ENCODE measurements around the gene LENG8. TPM values are rescaled to one million over a fixed set of nuclear protein-coding genes. Genes with fewer than 3 reads are reported as not detected.

LENG8 gene
- total and polyA plus RNA-seq, 4 donors, result 6.9 to 46.7 (median 18.7) TPM

GRCh38 chr19:54400913-54401312 lies 48.1 kb upstream of the LENG8 start:
- no peak overlapping the region for H3K9ac ChIP-seq (ENCODE audit: low read depth in 1 of 2, low read length in 2 of 2)
- H3K4me1 ChIP-seq (ENCODE audit: control insufficient read depth in 4 of 4, insufficient read depth in 4 of 4, low read length in 3 of 4), result no peaks in the 10 kb centered on the region
- peaks cover 0 to 2% (median 0%) of the 10 kb centered on the region in 4 donors for H3K9me3 ChIP-seq (ENCODE audit: control insufficient read depth in 4 of 4, low read length in 3 of 4)
- no peaks in the 10 kb centered on the region for H3K27me3 ChIP-seq (ENCODE audit: control insufficient read depth in 4 of 4, insufficient read depth in 4 of 4, low read length in 3 of 4)
- no peak for TF ChIP-seq NR2F2 (IDR thresholded peaks at IDR 0.05)
- no peak for TF ChIP-seq TAF1 (conservative IDR thresholded peaks at IDR 0.05)
- no peak for TF ChIP-seq YY1 (IDR thresholded peaks at IDR 0.05)
- no peak for TF ChIP-seq EGR1 (IDR thresholded peaks at IDR 0.05; ENCODE audit: low read depth in 2 of 2)
- no peak for TF ChIP-seq ZBTB33 (IDR thresholded peaks at IDR 0.05)
- no peak for TF ChIP-seq FOXA1 (IDR thresholded peaks at IDR 0.05)
- TF ChIP-seq RXRA (IDR thresholded peaks at IDR 0.05), result no peak
- no peak for TF ChIP-seq RAD21 (IDR thresholded peaks at IDR 0.05)
- TF ChIP-seq JUND (IDR thresholded peaks at IDR 0.05), result no peak
- TF ChIP-seq HNF4A (conservative IDR thresholded peaks at IDR 0.05), result no peak
- no peak for TF ChIP-seq MAX (IDR thresholded peaks at IDR 0.05)
- no peak for TF ChIP-seq HNF4G (IDR thresholded peaks at IDR 0.05)
- no peak for TF ChIP-seq REST (IDR thresholded peaks at IDR 0.05)
- no peak for TF ChIP-seq FOXA2 (IDR thresholded peaks at IDR 0.05)
- no peak for TF ChIP-seq SP1 (IDR thresholded peaks at IDR 0.05)
- no peak for TF ChIP-seq ATF3 (IDR thresholded peaks at IDR 0.05)
- no peak for TF ChIP-seq GABPA (IDR thresholded peaks at IDR 0.05 in 1 of 2, conservative IDR thresholded peaks at IDR 0.05 in 1 of 2)
- WGBS, result 84% methylated on average over 6 of the region's 6 CpGs
- no peak for DNase-seq (ENCODE audit: low spot score)
- no peak overlapping the region for H3K27ac ChIP-seq (ENCODE audit: low read depth in 1 of 2, low read length in 2 of 2)
- H3K36me3 ChIP-seq (ENCODE audit: control insufficient read depth in 4 of 4, insufficient read depth in 3 of 4, low read depth in 1 of 4, low read length in 3 of 4), result no peaks in the 10 kb centered on the region
- H3K4me3 ChIP-seq (ENCODE audit: low read depth in 1 of 3, low read length in 3 of 3), result no peak overlapping the region

GRCh38 chr19:54403054-54403453 lies 45.9 kb upstream of the LENG8 start:
- H3K9ac ChIP-seq (ENCODE audit: low read depth in 1 of 2, low read length in 2 of 2), result no peak overlapping the region
- DNase-seq (ENCODE audit: low spot score), result no peak
- H3K27me3 ChIP-seq (ENCODE audit: control insufficient read depth in 4 of 4, insufficient read depth in 4 of 4, low read length in 3 of 4), result peaks cover 0 to 2% (median 0%) of the 10 kb centered on the region in 4 donors
- H3K36me3 ChIP-seq (ENCODE audit: control insufficient read depth in 4 of 4, insufficient read depth in 3 of 4, low read depth in 1 of 4, low read length in 3 of 4), result no peaks in the 10 kb centered on the region
- peaks cover 0 to 2% (median 0%) of the 10 kb centered on the region in 4 donors for H3K9me3 ChIP-seq (ENCODE audit: control insufficient read depth in 4 of 4, low read length in 3 of 4)
- H3K4me1 ChIP-seq (ENCODE audit: control insufficient read depth in 4 of 4, insufficient read depth in 4 of 4, low read length in 3 of 4), result no peaks in the 10 kb centered on the region
- WGBS, result 79% methylated on average over 8 of the region's 8 CpGs
- H3K4me3 ChIP-seq (ENCODE audit: low read depth in 1 of 3, low read length in 3 of 3), result no peak overlapping the region
- no peak overlapping the region for H3K27ac ChIP-seq (ENCODE audit: low read depth in 1 of 2, low read length in 2 of 2)
- TF ChIP-seq HNF4G (IDR thresholded peaks at IDR 0.05) (no peak), ZBTB33 (IDR thresholded peaks at IDR 0.05) (no peak), MAX (IDR thresholded peaks at IDR 0.05) (no peak), FOXA1 (IDR thresholded peaks at IDR 0.05) (no peak)
